Colonic mucosa (tissue), 4 donors: ENCODE results near the gene DOC2A. TPM values are rescaled to one million over a fixed set of nuclear protein-coding genes. Genes with fewer than 3 reads are reported as not detected.

Experiments used
- DNase-seq: peaks from one replicate; pipeline ENCODE4 v3.0.0-alpha.2; 2020
- H3K27ac ChIP-seq: fragments of 200-600 bp; one replicate; pipeline ENCODE4 v1.8.0; 2021
- H3K27me3 ChIP-seq: fragments of 200-600 bp; one replicate; pipeline ENCODE4 v1.8.0; 2021
- H3K36me3 ChIP-seq: fragments of 200-600 bp; one replicate; pipeline ENCODE4 v1.8.0; 2021
- H3K4me1 ChIP-seq: fragments of 200-600 bp; one replicate; pipeline ENCODE4 v1.8.0; 2021; ENCODE audit warnings: mild to moderate bottlenecking
- H3K4me3 ChIP-seq: fragments of 200-600 bp; one replicate; pipeline ENCODE4 v1.8.0; 2021
- H3K9ac ChIP-seq, 2 donors: one replicate each; pipeline ENCODE4 v1.7.0; 2013; ENCODE audit warnings: control low read depth in 2 of 2, low read depth in 2 of 2, low read length in 2 of 2
- H3K9me3 ChIP-seq: fragments of 200-600 bp; one replicate; pipeline ENCODE4 v1.8.0; 2021
- CTCF ChIP-seq: fragments of 200-600 bp; IDR thresholded peaks from one replicate; pipeline ENCODE4 v1.8.0; 2022; ENCODE audit warnings: antibody characterized with exemption, mild to moderate bottlenecking
- intact Hi-C: fragments of 100-400 bp; cut with DNase I; formaldehyde crosslinking; loops from one replicate; pipeline ENCODE4 v1.14.1; 2022
- total RNA-seq, 2 donors: library from RNA; stranded (reverse); fragmentation: NEBNext Ultra II Directional in 1 of 2; extraction: Animal tissue kit (Norgen Biotek cat#: 25700) in 1 of 2; gene quantifications; one replicate each; pipeline ENCODE4 v1.2.1, GENCODE V29; 2021
- donor health status: healthy.
- donor health status: DM: no; HTN: no; CAD: no.
- donor health status: DM: no; HTN: no; CAD: no.

The DOC2A gene
- total RNA-seq, 2 donors from 2014 or later, result 4.8 to 12.9 TPM

DNA sequence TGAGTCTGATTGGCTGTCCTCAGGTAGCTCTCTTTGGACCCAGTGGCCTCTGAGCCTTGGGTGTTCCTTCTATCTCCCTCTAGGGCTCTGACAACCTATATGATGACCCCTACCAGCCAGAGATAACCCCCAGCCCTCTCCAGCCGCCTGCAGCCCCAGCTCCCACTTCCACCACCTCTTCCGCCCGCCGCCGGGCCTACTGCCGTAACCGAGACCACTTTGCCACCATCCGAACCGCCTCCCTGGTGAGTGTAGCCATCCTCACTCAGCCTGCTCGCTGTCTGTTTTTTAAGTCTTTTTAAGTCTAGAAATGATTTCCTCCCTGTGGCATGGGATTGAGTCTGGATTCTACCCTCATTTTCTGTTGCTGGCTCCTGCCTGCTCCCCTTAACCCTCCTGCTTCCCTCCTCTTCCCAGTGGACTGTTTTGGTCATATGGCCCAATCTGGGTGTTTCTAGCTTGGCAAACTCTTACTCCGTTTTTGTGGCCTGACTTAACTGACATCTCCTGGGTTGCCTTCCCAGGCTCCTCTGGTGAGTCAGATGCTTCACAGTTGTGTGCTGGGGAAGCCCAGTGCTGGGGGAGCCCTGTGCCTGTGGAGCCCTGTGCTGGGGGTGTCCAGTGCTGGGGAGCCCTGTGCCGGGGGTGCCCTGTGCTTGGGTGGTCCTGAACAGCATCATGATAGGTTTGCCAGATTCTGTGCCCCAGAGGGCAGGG lies 27.2 kb downstream of the DOC2A start:
- H3K27ac ChIP-seq, result no peak overlapping the region
- intact Hi-C loops, result no loop called here
- no peaks in the 10 kb centered on the region for H3K9me3 ChIP-seq
- peaks cover 20% of the 10 kb centered on the region for H3K36me3 ChIP-seq
- H3K27me3 ChIP-seq, result no peaks in the 10 kb centered on the region
- H3K4me3 ChIP-seq, result no peak overlapping the region
- no peaks in the 10 kb centered on the region for H3K4me1 ChIP-seq
- TF ChIP-seq CTCF, result no peak
- no peak overlapping the region for H3K9ac ChIP-seq
- DNase-seq, result no peak

DNA sequence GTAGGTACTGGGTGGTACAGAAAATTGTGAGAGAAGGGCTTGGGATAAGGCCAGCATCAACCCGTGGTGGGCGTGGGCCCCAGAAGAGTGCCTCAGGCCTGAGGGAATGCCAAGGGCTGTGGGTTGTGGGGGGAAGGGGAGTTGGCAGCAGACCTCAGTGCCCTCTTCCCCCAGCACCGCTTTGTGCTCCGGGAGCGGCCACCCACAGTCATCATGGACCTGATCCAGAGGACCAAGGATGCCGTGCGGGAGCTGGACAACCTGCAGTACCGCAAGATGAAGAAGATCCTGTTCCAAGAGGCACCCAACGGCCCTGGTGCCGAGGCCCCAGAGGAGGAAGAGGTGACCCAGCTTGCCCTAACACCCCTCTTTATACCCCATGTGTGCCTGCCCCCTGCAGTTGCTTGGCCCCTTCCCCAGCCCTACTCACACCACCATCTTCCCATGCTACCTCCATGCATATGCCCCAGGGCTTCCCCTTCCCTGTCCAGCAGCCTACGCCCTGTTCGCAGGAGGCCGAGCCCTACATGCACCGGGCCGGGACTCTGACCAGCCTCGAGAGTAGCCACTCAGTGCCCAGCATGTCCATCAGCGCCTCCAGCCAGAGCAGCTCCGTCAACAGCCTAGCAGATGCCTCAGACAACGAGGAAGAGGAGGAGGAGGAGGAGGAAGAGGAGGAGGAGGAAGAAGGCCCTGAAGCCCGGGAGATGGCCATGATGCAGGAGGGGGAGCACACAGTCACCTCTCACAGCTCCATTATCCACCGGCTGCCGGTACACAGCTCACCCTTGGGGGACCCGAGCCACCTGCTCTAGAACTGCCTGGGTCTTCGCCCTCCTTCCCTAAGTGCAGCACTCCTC lies 28.0 kb downstream of the DOC2A start:
- TF ChIP-seq CTCF, result no peak

GRCh38 chr16:29978564-29979270 lies 32.1 kb downstream of the DOC2A start:
- H3K9me3 ChIP-seq, result no peaks in the 10 kb centered on the region
- H3K36me3 ChIP-seq, result peaks cover 14% of the 10 kb centered on the region
- no peak overlapping the region for H3K27ac ChIP-seq
- intact Hi-C loops, result no loop called here
- no peak overlapping the region for H3K9ac ChIP-seq
- no peak for TF ChIP-seq CTCF
- H3K4me1 ChIP-seq, result peaks cover 17% of the 10 kb centered on the region
- no peak overlapping the region for H3K4me3 ChIP-seq
- no peaks in the 10 kb centered on the region for H3K27me3 ChIP-seq
- DNase-seq, result no peak

More for the DNA sequence above, 28.0 kb downstream of the DOC2A start:
- H3K9ac ChIP-seq, result no peak overlapping the region
- no peak overlapping the region for H3K4me3 ChIP-seq
- no peak for DNase-seq
- intact Hi-C loops, result no loop called here
- no peaks in the 10 kb centered on the region for H3K27me3 ChIP-seq
- no peaks in the 10 kb centered on the region for H3K4me1 ChIP-seq
- no peak overlapping the region for H3K27ac ChIP-seq
- peaks cover 22% of the 10 kb centered on the region for H3K36me3 ChIP-seq
- no peaks in the 10 kb centered on the region for H3K9me3 ChIP-seq

- DNase-seq, result no peak
- Histone ChIP-seq H3K4me1 (peaks cover 17% of the 10 kb centered on the region), H3K27ac (no peak overlapping the region), H3K36me3 (peaks cover 14% of the 10 kb centered on the region), H3K9me3 (no peaks in the 10 kb centered on the region), H3K27me3 (no peaks in the 10 kb centered on the region), H3K9ac (no peak overlapping the region), H3K4me3 (no peak overlapping the region)
- intact Hi-C loops, result no loop called here
- no peak for TF ChIP-seq CTCF
Observed at GRCh38 chr16:29978081-29978480, 32.7 kb downstream of the DOC2A start.

GRCh38 chr16:29977063-29977825 lies 33.6 kb downstream of the DOC2A start:
- intact Hi-C loops, result no loop called here
- no peak overlapping the region for H3K4me3 ChIP-seq
- no peak for TF ChIP-seq CTCF
- H3K9me3 ChIP-seq, result no peaks in the 10 kb centered on the region
- H3K4me1 ChIP-seq, result peaks cover 17% of the 10 kb centered on the region
- H3K36me3 ChIP-seq, result peaks cover 14% of the 10 kb centered on the region
- no peak overlapping the region for H3K9ac ChIP-seq
- no peak for DNase-seq
- no peak overlapping the region for H3K27ac ChIP-seq
- no peaks in the 10 kb centered on the region for H3K27me3 ChIP-seq
